Epithelial cell of proximal tubule (primary cell): ENCODE results near the gene PDE4D. TPM values are rescaled to one million over a fixed set of nuclear protein-coding genes. Genes with fewer than 3 reads are reported as not detected.
A peak's percentile ranks its signal among the peaks of the same experiment; 100 is the strongest.

Experiments
- DNase-seq: peaks from one replicate; pipeline ENCODE4 v3.0.0-alpha.2; 2011; ENCODE audit warnings: low read depth
- H3K4me3 ChIP-seq: 2 replicates; pipeline ENCODE4 v1.5.1; 2011; ENCODE audit warnings: low read depth, mild to moderate bottlenecking, low read length
- CTCF ChIP-seq: conservative IDR thresholded peaks from 2 replicates; pipeline ENCODE4 v1.5.1; 2012; ENCODE audit warnings: low read depth, mild to moderate bottlenecking, low read length
- total RNA-seq: library from RNA; depleted of rRNA; stranded (reverse); fragments of >200 nt; gene quantifications from 2 replicates; pipeline ENCODE4 v1.2.3, GENCODE V29; 2015

The PDE4D gene
- total RNA-seq, 1 donor from 2014 or later: 18.4 TPM

- H3K4me3 ChIP-seq: no peak overlapping the region
- no peak for DNase-seq
- TF ChIP-seq CTCF: no peak
Measured at GRCh38 chr5:59279979-59280378, 613.5 kb downstream of the PDE4D start.

GRCh38 chr5:59276917-59277372, 616.6 kb downstream of the PDE4D start:
- TF ChIP-seq CTCF: no peak
- DNase-seq: no peak
- no peak overlapping the region for H3K4me3 ChIP-seq

- DNase-seq: no peak
- H3K4me3 ChIP-seq: peak overlapping the region; percentile 59
- TF ChIP-seq CTCF: no peak
Measured at GRCh38 chr5:59276325-59276675, 617.2 kb downstream of the PDE4D start.

GRCh38 chr5:59275510-59276324, 617.8 kb downstream of the PDE4D start:
- DNase-seq: no peak
- TF ChIP-seq CTCF: no peak
- H3K4me3 ChIP-seq: peak overlapping the region; percentile 59

- TF ChIP-seq CTCF: no peak
- H3K4me3 ChIP-seq: peak overlapping the region; percentile 59
- DNase-seq: no peak
Measured at GRCh38 chr5:59275170-59275509, 618.4 kb downstream of the PDE4D start.

GRCh38 chr5:59274106-59274636, 619.4 kb downstream of the PDE4D start:
- peak overlapping the region; percentile 28 for H3K4me3 ChIP-seq
- TF ChIP-seq CTCF: no peak
- DNase-seq: no peak

- no peak for TF ChIP-seq CTCF
- DNase-seq: no peak
- no peak overlapping the region for H3K4me3 ChIP-seq
Measured at GRCh38 chr5:59272809-59273427, 620.6 kb downstream of the PDE4D start.
